HepG2 (cell line): ENCODE results near the gene IQCN. TPM values are rescaled to one million over a fixed set of nuclear protein-coding genes. Genes with fewer than 3 reads are reported as not detected.

Source experiments
- EP300 ChIP-seq, 3 experiments: sonication (generic) in 1 of 3; formaldehyde crosslinking in 1 of 3; IDR thresholded peaks; 2 replicates each; pipeline versions ENCODE4 v1.5.1 to v1.6.1; 2011 to 2020; ENCODE audit warnings: low read depth in 2 of 3, low read length in 2 of 3, borderline replicate concordance in 1 of 3, improper control_type of control experiment in 1 of 3, mild to moderate bottlenecking in 1 of 3, missing genetic modification reagents in 1 of 3, moderate library complexity in 1 of 3
- JARID2 ChIP-seq: sonication (generic); formaldehyde crosslinking; IDR thresholded peaks from 2 replicates; pipeline ENCODE4 v1.8.1; 2023; ENCODE audit warnings: missing genetic modification reagents, inconsistent platforms; ENCODE audit not compliant: insufficient replicate concordance
- MAFF ChIP-seq: IDR thresholded peaks from 2 replicates; pipeline ENCODE4 v1.6.1; 2011; ENCODE audit warnings: low read depth, low read length, improper control_type of control experiment
- NONO ChIP-seq, 2 experiments: fragments of 450-650 bp in 1 of 2; sonication (generic) in 1 of 2; formaldehyde crosslinking in 1 of 2; IDR thresholded peaks in 1 of 2; conservative IDR thresholded peaks in 1 of 2; 2 replicates each; pipeline versions ENCODE4 v1.6.1 to v1.8.0; 2017 to 2022; ENCODE audit warnings: mild to moderate bottlenecking in 1 of 2, missing genetic modification reagents in 1 of 2, moderate library complexity in 1 of 2
- SIX4 ChIP-seq: sonication (generic); formaldehyde crosslinking; IDR thresholded peaks from 2 replicates; pipeline ENCODE4 v1.4.0; 2020; ENCODE audit warnings: missing genetic modification reagents
- SMYD3 ChIP-seq: sonication (generic); formaldehyde crosslinking; IDR thresholded peaks from 2 replicates; pipeline ENCODE4 v1.8.1; 2023; ENCODE audit warnings: mild to moderate bottlenecking, missing genetic modification reagents
- TBX2 ChIP-seq: sonication (generic); formaldehyde crosslinking; IDR thresholded peaks from 2 replicates; pipeline ENCODE4 v1.5.0; 2020; ENCODE audit warnings: missing genetic modification reagents, mild to moderate bottlenecking, borderline replicate concordance
- ZBTB7B ChIP-seq: sonication (generic); formaldehyde crosslinking; IDR thresholded peaks from 2 replicates; pipeline ENCODE4 v1.4.0; 2020; ENCODE audit warnings: missing genetic modification reagents
- ZIK1 ChIP-seq: sonication (generic); formaldehyde crosslinking; IDR thresholded peaks from 2 replicates; pipeline ENCODE4 v1.5.0; 2020; ENCODE audit warnings: mild to moderate bottlenecking, low read depth, missing genetic modification reagents, borderline replicate concordance
- ZNF383 ChIP-seq: sonication (generic); formaldehyde crosslinking; IDR thresholded peaks from 2 replicates; pipeline ENCODE4 v1.4.0; 2020; ENCODE audit warnings: missing genetic modification reagents, mild to moderate bottlenecking, borderline replicate concordance
- ZNF792 ChIP-seq: IDR thresholded peaks from 2 replicates; pipeline ENCODE4 v1.6.1; 2016
- ZNF879 ChIP-seq: sonication (generic); formaldehyde crosslinking; IDR thresholded peaks from 2 replicates; pipeline ENCODE4 v1.8.1; 2023; ENCODE audit warnings: missing genetic modification reagents
- polyA plus RNA-seq, 8 experiments: library from polyadenylated mRNA; depleted of rRNA in 3 of 8; stranded (reverse) in 7 of 8; unstranded in 1 of 8; fragments of >200 nt; fragmentation: Illumina TruSeq in 4 of 8; extraction: Trizol in 4 of 8; gene quantifications; 2 replicates each; pipeline versions ENCODE4 v1.2.1 to v1.2.3, GENCODE V29; 2011 to 2016; ENCODE audit warnings: low read depth in 4 of 8, missing spikeins in 1 of 8, mixed read lengths in 1 of 8; ENCODE audit not compliant: insufficient read depth in 1 of 8
- total RNA-seq, 5 experiments: library from RNA; depleted of rRNA; stranded (reverse); fragments of >200 nt; fragmentation: Illumina TruSeq; extraction: Trizol; gene quantifications; 2 replicates each; pipeline ENCODE4 v1.2.3, GENCODE V29; 2016; ENCODE audit warnings: low read depth in 1 of 5
- TF ChIP-seq, protein P1 (sequence below): sonication (generic); formaldehyde crosslinking; IDR thresholded peaks from 2 replicates; pipeline ENCODE4 v1.4.0; 2020; ENCODE audit warnings: missing genetic modification reagents, borderline replicate concordance
- TF ChIP-seq, protein P2 (sequence below): sonication (generic); formaldehyde crosslinking; IDR thresholded peaks from 2 replicates; pipeline ENCODE4 v1.5.0; 2020; ENCODE audit warnings: mild to moderate bottlenecking, missing genetic modification reagents
- TF ChIP-seq, protein P3 (sequence below): sonication (generic); formaldehyde crosslinking; IDR thresholded peaks from 2 replicates; pipeline ENCODE4 v1.4.0; 2020; ENCODE audit warnings: mild to moderate bottlenecking, missing genetic modification reagents
- TF ChIP-seq, protein P4 (sequence below): sonication (generic); formaldehyde crosslinking; IDR thresholded peaks from 2 replicates; pipeline ENCODE4 v1.8.1; 2023; ENCODE audit warnings: mild to moderate bottlenecking, inconsistent platforms, moderate library complexity, missing genetic modification reagents, borderline replicate concordance
- TF ChIP-seq, protein P5 (sequence below): sonication (generic); formaldehyde crosslinking; IDR thresholded peaks from 2 replicates; pipeline ENCODE4 v1.8.1; 2023; ENCODE audit warnings: mild to moderate bottlenecking, missing genetic modification reagents, borderline replicate concordance
- TF ChIP-seq, protein P6 (sequence below), 2 experiments: IDR thresholded peaks; 2 replicates each; pipeline ENCODE4 v1.6.1; 2011 to 2012; ENCODE audit warnings: low read length in 2 of 2, borderline replicate concordance in 1 of 2, low read depth in 1 of 2, mild to moderate bottlenecking in 1 of 2, moderate library complexity in 1 of 2

The IQCN gene
- total and polyA plus RNA-seq, 2 of the 13 experiments (the other 11 are each of a cell fraction or from before 2014, with no cell fraction given): 0.04 to 0.18 TPM

DNA sequence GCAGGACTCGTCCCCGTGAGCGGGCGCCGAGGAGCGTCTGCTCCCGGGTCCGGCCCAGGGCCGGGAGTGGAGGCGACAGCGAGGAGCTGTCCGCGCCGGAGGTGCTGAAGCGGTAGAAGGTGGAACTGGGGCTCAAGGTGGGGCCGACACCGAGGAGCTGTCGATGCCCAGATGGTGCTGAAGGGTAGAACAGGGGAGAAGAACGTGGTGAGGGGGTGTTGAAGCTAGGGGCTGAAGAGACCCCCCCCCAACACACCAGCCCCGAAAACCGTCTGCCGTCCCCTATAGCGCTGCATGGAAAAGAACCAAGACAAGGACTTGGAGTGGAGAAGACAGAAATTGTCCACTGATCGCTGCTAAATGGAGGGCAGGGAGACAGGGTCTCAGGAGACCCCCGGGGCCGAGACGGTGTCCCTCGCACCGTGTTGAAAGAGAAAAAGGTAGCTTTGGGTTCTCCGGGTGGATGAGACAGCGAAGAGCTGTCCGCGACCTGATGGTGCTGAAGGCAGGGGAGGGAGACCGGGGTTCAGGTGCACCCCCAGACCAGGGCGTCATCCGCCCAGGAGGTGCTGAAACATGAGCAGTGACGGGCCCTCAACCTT is 40.9 kb downstream of the IQCN start (continued):
- TF ChIP-seq TBX2 (CRISPR knock-in tag) (peak; percentile 76; the same call in 1 of the 2 replicates), ZNF792 (CRISPR knock-in tag) (peak; percentile 98), MAFF (no peak), EP300 (IDR thresholded peaks at IDR 0.05; ENCODE audit: low read depth in 2 of 2, low read length in 2 of 2) (no peak), EP300 (CRISPR knock-in tag; IDR thresholded peaks at IDR 0.05; ENCODE audit: borderline replicate concordance) (no peak), ZBTB7B (CRISPR knock-in tag) (peak; percentile 42; the same call in 1 of the 2 replicates), ZIK1 (CRISPR knock-in tag) (0 out of 2 replicates have a peak, but pooled peaks have one; percentile 92), SMYD3 (CRISPR knock-in tag) (no peak), ZNF383 (no peak), SIX4 (no peak), ZNF879 (CRISPR knock-in tag) (peak; percentile 94; the same call in 1 of the 2 replicates), JARID2 (CRISPR knock-in tag) (no peak), NONO (IDR thresholded peaks at IDR 0.05) (no peak), NONO (CRISPR knock-in tag; conservative IDR thresholded peaks at IDR 0.05) (0 out of 2 replicates have a peak, but pooled peaks have one; percentile 28)
- TF ChIP-seq, protein P1, sequence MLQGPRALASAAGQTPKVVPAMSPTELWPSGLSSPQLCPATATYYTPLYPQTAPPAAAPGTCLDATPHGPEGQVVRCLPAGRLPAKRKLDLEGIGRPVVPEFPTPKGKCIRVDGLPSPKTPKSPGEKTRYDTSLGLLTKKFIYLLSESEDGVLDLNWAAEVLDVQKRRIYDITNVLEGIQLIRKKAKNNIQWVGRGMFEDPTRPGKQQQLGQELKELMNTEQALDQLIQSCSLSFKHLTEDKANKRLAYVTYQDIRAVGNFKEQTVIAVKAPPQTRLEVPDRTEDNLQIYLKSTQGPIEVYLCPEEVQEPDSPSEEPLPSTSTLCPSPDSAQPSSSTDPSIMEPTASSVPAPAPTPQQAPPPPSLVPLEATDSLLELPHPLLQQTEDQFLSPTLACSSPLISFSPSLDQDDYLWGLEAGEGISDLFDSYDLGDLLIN (CRISPR knock-in tag): no peak; the same call in 1 of the 2 replicates
- TF ChIP-seq, protein P2, sequence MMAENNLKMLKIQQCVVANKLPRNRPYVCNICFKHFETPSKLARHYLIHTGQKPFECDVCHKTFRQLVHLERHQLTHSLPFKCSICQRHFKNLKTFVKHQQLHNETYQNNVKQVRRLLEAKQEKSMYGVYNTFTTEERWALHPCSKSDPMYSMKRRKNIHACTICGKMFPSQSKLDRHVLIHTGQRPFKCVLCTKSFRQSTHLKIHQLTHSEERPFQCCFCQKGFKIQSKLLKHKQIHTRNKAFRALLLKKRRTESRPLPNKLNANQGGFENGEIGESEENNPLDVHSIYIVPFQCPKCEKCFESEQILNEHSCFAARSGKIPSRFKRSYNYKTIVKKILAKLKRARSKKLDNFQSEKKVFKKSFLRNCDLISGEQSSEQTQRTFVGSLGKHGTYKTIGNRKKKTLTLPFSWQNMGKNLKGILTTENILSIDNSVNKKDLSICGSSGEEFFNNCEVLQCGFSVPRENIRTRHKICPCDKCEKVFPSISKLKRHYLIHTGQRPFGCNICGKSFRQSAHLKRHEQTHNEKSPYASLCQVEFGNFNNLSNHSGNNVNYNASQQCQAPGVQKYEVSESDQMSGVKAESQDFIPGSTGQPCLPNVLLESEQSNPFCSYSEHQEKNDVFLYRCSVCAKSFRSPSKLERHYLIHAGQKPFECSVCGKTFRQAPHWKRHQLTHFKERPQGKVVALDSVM (CRISPR knock-in tag): peak; percentile 45; the same call in 1 of the 2 replicates
- TF ChIP-seq, protein P3, sequence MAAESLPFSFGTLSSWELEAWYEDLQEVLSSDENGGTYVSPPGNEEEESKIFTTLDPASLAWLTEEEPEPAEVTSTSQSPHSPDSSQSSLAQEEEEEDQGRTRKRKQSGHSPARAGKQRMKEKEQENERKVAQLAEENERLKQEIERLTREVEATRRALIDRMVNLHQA: no peak
- TF ChIP-seq, protein P4, sequence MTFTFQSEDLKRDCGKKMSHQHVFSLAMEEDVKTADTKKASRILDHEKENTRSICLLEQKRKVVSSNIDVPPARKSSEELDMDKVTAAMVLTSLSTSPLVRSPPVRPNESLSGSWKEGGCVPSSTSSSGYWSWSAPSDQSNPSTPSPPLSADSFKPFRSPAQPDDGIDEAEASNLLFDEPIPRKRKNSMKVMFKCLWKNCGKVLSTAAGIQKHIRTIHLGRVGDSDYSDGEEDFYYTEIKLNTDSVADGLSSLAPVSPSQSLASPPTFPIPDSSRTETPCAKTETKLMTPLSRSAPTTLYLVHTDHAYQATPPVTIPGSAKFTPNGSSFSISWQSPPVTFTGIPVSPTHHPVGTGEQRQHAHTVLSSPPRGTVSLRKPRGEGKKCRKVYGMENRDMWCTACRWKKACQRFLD (CRISPR knock-in tag): peak; percentile 95; the same call in 1 of the 2 replicates
- TF ChIP-seq, protein P5, sequence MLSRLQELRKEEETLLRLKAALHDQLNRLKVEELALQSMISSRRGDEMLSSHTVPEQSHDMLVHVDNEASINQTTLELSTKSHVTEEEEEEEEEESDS (CRISPR knock-in tag): no peak
- TF ChIP-seq, protein P6, sequence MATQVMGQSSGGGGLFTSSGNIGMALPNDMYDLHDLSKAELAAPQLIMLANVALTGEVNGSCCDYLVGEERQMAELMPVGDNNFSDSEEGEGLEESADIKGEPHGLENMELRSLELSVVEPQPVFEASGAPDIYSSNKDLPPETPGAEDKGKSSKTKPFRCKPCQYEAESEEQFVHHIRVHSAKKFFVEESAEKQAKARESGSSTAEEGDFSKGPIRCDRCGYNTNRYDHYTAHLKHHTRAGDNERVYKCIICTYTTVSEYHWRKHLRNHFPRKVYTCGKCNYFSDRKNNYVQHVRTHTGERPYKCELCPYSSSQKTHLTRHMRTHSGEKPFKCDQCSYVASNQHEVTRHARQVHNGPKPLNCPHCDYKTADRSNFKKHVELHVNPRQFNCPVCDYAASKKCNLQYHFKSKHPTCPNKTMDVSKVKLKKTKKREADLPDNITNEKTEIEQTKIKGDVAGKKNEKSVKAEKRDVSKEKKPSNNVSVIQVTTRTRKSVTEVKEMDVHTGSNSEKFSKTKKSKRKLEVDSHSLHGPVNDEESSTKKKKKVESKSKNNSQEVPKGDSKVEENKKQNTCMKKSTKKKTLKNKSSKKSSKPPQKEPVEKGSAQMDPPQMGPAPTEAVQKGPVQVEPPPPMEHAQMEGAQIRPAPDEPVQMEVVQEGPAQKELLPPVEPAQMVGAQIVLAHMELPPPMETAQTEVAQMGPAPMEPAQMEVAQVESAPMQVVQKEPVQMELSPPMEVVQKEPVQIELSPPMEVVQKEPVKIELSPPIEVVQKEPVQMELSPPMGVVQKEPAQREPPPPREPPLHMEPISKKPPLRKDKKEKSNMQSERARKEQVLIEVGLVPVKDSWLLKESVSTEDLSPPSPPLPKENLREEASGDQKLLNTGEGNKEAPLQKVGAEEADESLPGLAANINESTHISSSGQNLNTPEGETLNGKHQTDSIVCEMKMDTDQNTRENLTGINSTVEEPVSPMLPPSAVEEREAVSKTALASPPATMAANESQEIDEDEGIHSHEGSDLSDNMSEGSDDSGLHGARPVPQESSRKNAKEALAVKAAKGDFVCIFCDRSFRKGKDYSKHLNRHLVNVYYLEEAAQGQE (IDR thresholded peaks at IDR 0.05; ENCODE audit: borderline replicate concordance in 1 of 2, low read depth in 1 of 2, low read length in 2 of 2): peak; percentile 88 to 94
